ENCODE data around the gene SEMA4C. TPM values are rescaled to one million over a fixed set of nuclear protein-coding genes. Genes with fewer than 3 reads are reported as not detected.

The SEMA4C gene
- polyA plus RNA-seq, 1 donor (not counting 4 experiments of a cell fraction or from before 2014, with no cell fraction given) = 7.5 TPM

GRCh38 chr2:96883306-96883705, 13.4 kb upstream of the SEMA4C start:
- peaks cover 51% of the 10 kb centered on the region for H3K4me1 ChIP-seq (ENCODE audit: control insufficient read depth, extremely low read depth, insufficient read depth, low read length)
- no peaks in the 10 kb centered on the region for H3K9me3 ChIP-seq (ENCODE audit: control insufficient read depth, low read depth, low read length)
- H3K36me3 ChIP-seq (ENCODE audit: control insufficient read depth in 2 of 2, extremely low read depth in 1 of 2, insufficient read depth in 2 of 2, low read length in 2 of 2) = no peaks in the 10 kb centered on the region
- no peak overlapping the region for H3K4me2 ChIP-seq (ENCODE audit: control insufficient read depth, extremely low read depth, insufficient read depth, low read depth, low read length)
- dilution Hi-C loops (cut with MboI; ENCODE audit: extremely low pct_ligation_motif_present, low sequenced_read_pairs) = no loop called here
- no peaks in the 10 kb centered on the region for H3K79me2 ChIP-seq (ENCODE audit: control insufficient read depth, insufficient read depth, low read length)
- H3K9ac ChIP-seq (ENCODE audit: control insufficient read depth, extremely low read depth, insufficient read depth, low read length) = no peak overlapping the region
- no peak for TF ChIP-seq EZH2 (IDR thresholded peaks at IDR 0.05; ENCODE audit: low read length)
- TF ChIP-seq CTCF (optimal IDR thresholded peaks at IDR 0.05 in 1 of 3, IDR thresholded peaks at IDR 0.05 in 1 of 3, conservative IDR thresholded peaks at IDR 0.05 in 1 of 3; ENCODE audit: extremely low read depth in 1 of 3, insufficient read depth in 2 of 3, low read length in 3 of 3) = no peak
- H3K9me1 ChIP-seq (ENCODE audit: control insufficient read depth, extremely low read depth, insufficient read depth, low read length) = no peaks in the 10 kb centered on the region
- H2AFZ ChIP-seq (ENCODE audit: control insufficient read depth, low read length) = no peak overlapping the region
- FAIRE-seq (no peak), DNase-seq (ENCODE audit: low read depth, low spot score) (no peak)
- no peak overlapping the region for H3K27ac ChIP-seq (ENCODE audit: control insufficient read depth, insufficient read depth, low read length)
- no peak overlapping the region for H3K4me3 ChIP-seq (ENCODE audit: control insufficient read depth in 2 of 3, extremely low read depth in 1 of 3, insufficient read depth in 2 of 3, low read depth in 1 of 3, low read length in 3 of 3)
- peaks cover 2% of the 10 kb centered on the region for H3K27me3 ChIP-seq (ENCODE audit: control insufficient read depth, extremely low read depth, insufficient read depth, low read length)
- no peaks in the 10 kb centered on the region for H4K20me1 ChIP-seq (ENCODE audit: control insufficient read depth, extremely low read depth, insufficient read depth, low read length)

GRCh38 chr2:96882906-96883305, 13.0 kb upstream of the SEMA4C start:
- no peaks in the 10 kb centered on the region for H3K36me3 ChIP-seq (ENCODE audit: control insufficient read depth in 2 of 2, extremely low read depth in 1 of 2, insufficient read depth in 2 of 2, low read length in 2 of 2)
- peaks cover 47% of the 10 kb centered on the region for H3K4me1 ChIP-seq (ENCODE audit: control insufficient read depth, extremely low read depth, insufficient read depth, low read length)
- no peak for FAIRE-seq
- H3K4me3 ChIP-seq (ENCODE audit: control insufficient read depth in 2 of 3, extremely low read depth in 1 of 3, insufficient read depth in 2 of 3, low read depth in 1 of 3, low read length in 3 of 3) = no peak overlapping the region
- H3K27ac ChIP-seq (ENCODE audit: control insufficient read depth, insufficient read depth, low read length) = no peak overlapping the region
- no peaks in the 10 kb centered on the region for H3K9me3 ChIP-seq (ENCODE audit: control insufficient read depth, low read depth, low read length)
- peak overlapping the region; percentile 30 for H3K9ac ChIP-seq (ENCODE audit: control insufficient read depth, extremely low read depth, insufficient read depth, low read length)
- peak overlapping the region; percentile 87 for H2AFZ ChIP-seq (ENCODE audit: control insufficient read depth, low read length)
- H3K9me1 ChIP-seq (ENCODE audit: control insufficient read depth, extremely low read depth, insufficient read depth, low read length) = no peaks in the 10 kb centered on the region
- no peaks in the 10 kb centered on the region for H4K20me1 ChIP-seq (ENCODE audit: control insufficient read depth, extremely low read depth, insufficient read depth, low read length)
- H3K4me2 ChIP-seq (ENCODE audit: control insufficient read depth, extremely low read depth, insufficient read depth, low read depth, low read length) = peak overlapping the region; percentile 46
- dilution Hi-C loops (cut with MboI; ENCODE audit: extremely low pct_ligation_motif_present, low sequenced_read_pairs) = no loop called here
- TF ChIP-seq EZH2 (IDR thresholded peaks at IDR 0.05; ENCODE audit: low read length) (no peak), CTCF (optimal IDR thresholded peaks at IDR 0.05 in 1 of 3, IDR thresholded peaks at IDR 0.05 in 1 of 3, conservative IDR thresholded peaks at IDR 0.05 in 1 of 3; ENCODE audit: extremely low read depth in 1 of 3, insufficient read depth in 2 of 3, low read length in 3 of 3) (no peak)
- H3K79me2 ChIP-seq (ENCODE audit: control insufficient read depth, insufficient read depth, low read length) = no peaks in the 10 kb centered on the region
- H3K27me3 ChIP-seq (ENCODE audit: control insufficient read depth, extremely low read depth, insufficient read depth, low read length) = peaks cover 3% of the 10 kb centered on the region
- no peak for DNase-seq (ENCODE audit: low read depth, low spot score)
